GM12872 (cell line): Measurements from ENCODE around the gene ZPLD1.

Experiments
- TF ChIP-seq, protein P1 (sequence below): IDR thresholded peaks from 3 replicates; pipeline ENCODE4 v1.5.1; 2011; ENCODE audit warnings: low read depth, mild to moderate bottlenecking, low read length, moderate library complexity; ENCODE audit not compliant: insufficient read depth

The ZPLD1 gene

DNA sequence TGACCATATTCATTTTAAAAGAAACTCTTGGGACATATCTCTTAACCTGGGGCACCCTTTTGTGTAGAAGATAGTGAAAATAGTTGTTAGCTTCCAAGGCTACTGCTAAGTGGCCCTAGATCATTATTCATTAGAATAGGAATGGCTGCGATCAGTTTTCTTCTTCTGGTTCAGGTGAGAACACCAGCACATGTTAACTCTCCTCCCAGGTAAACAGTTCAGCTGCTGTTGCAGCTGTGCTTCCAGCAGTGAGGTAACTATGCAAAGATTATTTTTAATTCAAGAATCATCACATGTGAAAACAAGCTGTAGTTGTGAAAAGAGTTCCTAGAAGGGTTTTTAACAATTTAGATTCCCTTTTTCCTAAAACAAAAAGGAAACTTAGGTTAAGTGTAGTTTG lies 43.3 kb downstream of the ZPLD1 start:
- TF ChIP-seq, protein P1, sequence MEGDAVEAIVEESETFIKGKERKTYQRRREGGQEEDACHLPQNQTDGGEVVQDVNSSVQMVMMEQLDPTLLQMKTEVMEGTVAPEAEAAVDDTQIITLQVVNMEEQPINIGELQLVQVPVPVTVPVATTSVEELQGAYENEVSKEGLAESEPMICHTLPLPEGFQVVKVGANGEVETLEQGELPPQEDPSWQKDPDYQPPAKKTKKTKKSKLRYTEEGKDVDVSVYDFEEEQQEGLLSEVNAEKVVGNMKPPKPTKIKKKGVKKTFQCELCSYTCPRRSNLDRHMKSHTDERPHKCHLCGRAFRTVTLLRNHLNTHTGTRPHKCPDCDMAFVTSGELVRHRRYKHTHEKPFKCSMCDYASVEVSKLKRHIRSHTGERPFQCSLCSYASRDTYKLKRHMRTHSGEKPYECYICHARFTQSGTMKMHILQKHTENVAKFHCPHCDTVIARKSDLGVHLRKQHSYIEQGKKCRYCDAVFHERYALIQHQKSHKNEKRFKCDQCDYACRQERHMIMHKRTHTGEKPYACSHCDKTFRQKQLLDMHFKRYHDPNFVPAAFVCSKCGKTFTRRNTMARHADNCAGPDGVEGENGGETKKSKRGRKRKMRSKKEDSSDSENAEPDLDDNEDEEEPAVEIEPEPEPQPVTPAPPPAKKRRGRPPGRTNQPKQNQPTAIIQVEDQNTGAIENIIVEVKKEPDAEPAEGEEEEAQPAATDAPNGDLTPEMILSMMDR, result no peak

DNA sequence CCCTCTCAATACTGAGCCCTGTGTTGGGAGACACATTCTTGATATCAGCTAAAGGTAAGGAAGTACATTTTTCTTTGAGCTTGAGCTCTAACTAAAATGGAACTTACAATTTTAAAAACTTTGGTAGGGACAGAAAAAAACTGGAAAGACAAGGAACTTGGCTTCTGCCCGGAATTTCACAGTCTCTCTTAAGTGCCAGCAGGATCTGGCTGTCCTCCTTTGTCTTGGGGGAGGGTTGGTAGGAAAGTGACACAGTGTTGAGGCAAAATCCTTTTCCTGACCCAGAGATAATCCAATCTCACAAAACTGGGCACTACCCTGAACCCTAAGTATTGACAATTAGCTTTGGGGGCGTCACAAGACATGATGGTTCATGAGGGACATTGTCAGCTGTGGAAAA lies 45.3 kb downstream of the ZPLD1 start:
- TF ChIP-seq, protein P1, result no peak

DNA sequence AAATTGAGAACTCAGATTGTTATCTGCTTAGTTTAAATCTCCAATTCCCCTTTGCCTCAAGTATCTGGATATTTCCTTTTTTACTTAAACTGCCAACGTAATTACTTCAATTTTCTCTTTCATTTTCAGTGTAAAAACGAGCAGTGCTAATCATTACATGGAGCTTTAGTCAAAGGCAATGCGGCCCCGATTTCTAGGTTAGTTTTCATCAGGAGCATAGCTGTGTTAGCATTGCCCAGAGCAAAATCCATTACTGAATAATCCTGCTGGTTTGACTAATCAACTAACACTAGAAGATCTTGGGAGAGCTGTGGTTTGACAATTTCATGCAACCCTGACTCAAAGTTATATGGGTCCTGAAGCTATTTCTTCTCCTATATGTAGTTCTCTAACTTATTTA lies 46.2 kb downstream of the ZPLD1 start:
- TF ChIP-seq, protein P1, result no peak

DNA sequence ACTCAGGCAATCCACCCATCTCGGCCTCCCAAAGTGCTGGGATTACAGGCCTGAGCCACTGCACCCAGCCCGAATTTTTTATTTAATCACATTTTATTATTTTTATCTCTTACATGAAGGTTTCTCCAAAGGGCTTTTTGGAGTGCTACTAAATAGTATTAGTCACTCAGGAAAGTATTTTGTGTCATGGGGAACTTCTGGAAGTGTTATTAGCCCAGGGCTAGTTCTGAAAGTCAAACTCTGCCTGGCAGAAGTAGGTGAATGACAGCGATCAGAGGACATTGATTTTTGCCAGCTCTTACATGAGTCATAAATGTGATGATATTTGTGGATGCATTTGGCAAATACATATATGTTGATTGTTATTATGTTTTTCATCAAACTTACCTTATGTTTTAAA lies 48.7 kb downstream of the ZPLD1 start:
- TF ChIP-seq, protein P1, result no peak

DNA sequence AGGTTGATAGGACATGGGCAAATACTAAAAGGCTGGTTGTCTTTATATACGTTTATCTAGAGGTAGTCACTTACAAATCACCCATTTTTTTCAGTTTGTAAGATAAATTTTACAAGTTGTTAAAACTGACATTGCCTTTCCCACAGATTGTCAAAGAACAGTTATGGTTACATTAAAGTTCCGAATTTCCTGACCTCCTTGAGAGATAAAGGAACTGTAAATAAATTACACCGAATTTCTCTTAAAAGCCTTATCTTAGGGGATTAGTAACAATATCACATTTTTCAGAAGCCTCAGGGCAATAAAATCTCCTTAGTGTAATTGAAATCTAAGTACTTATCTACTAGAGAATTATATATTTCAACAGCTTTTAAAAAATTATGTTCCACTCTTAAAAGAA lies 49.5 kb downstream of the ZPLD1 start:
- TF ChIP-seq, protein P1, result no peak

DNA sequence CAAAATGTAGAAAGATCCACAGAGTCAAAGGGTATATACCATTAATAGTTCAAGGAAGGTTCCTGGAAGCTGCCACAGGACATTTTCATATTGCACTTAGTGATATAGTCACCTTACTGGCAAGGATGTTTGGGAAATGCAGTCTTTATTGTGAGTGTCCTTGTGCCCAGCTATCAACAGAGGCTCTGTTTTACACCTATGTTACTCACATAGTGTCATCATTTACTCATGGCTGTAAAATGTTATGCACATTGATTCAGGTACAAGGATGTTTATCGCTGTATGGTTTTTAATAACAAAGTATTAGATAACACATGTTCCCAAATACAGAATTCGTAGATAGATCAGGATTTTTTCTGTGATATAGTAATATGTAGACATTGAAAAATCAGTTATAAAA lies 50.9 kb downstream of the ZPLD1 start:
- TF ChIP-seq, protein P1, result no peak

DNA sequence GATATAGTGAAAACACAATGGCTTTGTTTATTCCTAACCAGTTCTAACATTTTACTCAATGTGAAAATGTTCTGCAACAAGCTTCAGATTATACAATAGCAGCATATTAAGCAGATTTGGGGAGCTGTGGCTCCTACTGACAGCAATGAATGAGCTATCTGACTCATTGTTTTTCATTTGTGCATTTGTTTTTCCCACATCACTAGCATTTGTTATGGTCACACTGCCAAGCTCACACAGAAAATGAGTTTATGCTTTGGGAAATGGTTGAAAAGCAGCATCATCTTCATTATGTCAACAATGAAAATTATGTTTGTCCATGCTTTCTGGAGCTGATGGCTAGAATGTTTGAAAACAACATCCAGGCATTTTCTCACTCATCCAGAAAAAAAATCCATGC lies 53.5 kb downstream of the ZPLD1 start:
- TF ChIP-seq, protein P1, result no peak

DNA sequence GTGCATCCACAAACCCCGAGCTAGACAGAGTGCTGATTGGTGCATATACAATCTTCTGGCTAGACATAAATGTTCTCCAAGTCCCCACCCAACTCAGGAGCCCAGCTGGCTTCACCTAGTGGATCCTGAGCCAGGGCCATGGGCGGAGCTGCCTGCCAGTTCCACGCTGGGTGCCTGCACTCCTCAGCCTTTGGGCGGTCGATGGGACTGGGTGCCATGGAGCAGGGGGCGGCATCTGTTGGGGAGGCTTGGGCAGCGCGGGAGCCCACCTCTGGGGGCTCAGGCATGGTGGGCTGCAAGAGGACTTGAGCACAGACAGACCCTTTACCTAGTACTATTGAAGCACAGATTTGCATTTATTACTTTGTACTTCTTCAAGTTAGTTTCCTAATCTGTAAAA lies 57.5 kb downstream of the ZPLD1 start:
- TF ChIP-seq, protein P1, result no peak
